GM12878 (cell line): Measurements from ENCODE around the gene FADS1. TPM values are rescaled to one million over a fixed set of nuclear protein-coding genes. Genes with fewer than 3 reads are reported as not detected.

Experiments
- ATAC-seq: fragments of 200-7000 bp; cut with Tn5 transposase; 3 replicates; pipeline ENCODE4 v1.9.1; 2020; ENCODE audit warnings: mild to moderate bottlenecking, moderate library complexity
- BruUV-seq: library from RNA; stranded (reverse); fragments of 400-500 nt; replicated peaks from 2 replicates; lab custom pipeline; 2021; lab: Mats Ljungman, UMichigan
- CTCF ChIA-PET: fragments of 300-600 bp; sonication (Branson Sonifier 250); formaldehyde crosslinking; extraction: SDS; loops from one replicate; lab custom pipeline; 2021; ENCODE audit warnings: inconsistent platforms; lab: Yijun Ruan, JAX
- POLR2A ChIA-PET: fragments of 350-600 bp; formaldehyde crosslinking; extraction: SDS; loops from one replicate; lab custom pipeline; 2021; ENCODE audit warnings: inconsistent platforms; lab: Charles Lee
- RAD21 ChIA-PET: fragments of 300-600 bp; sonication (Branson Sonifier 250); formaldehyde crosslinking; loops from one replicate; lab custom pipeline; 2023; ENCODE audit warnings: antibody characterized with exemption; ENCODE audit not compliant: unreplicated experiment; lab: Charles Lee
- SMC1A ChIA-PET: fragments of 300-600 bp; sonication (Branson Sonifier 250); formaldehyde crosslinking; loops from one replicate; lab custom pipeline; 2023; ENCODE audit not compliant: unreplicated experiment, uncharacterized antibody; lab: Charles Lee
- DNase-seq: peaks from one replicate; pipeline ENCODE4 v3.0.0-alpha.2; 2011; ENCODE audit warnings: low read depth, low spot score
- FAIRE-seq: peaks from 3 replicates; lab custom pipeline; 2011; peaks lifted over from hg19 to GRCh38; lab: Jason Lieb, UNC
- H2AFZ ChIP-seq: 2 replicates; pipeline ENCODE4 v1.6.0; 2011; ENCODE audit warnings: low read depth, low read length, control low read depth; ENCODE audit not compliant: control insufficient read depth
- H3K27ac ChIP-seq: 2 replicates; pipeline ENCODE4 v1.5.1; 2011; ENCODE audit warnings: control low read depth; ENCODE audit not compliant: control insufficient read depth, insufficient read depth
- H3K27me3 ChIP-seq, 2 experiments: replicated peaks in 1 of 2; 2 replicates each; pipeline versions ENCODE4 v1.6.0 to v1.6.1; 2011; ENCODE audit warnings: low read length in 1 of 2; ENCODE audit not compliant: control insufficient read depth in 2 of 2, insufficient read depth in 2 of 2
- H3K36me3 ChIP-seq, 2 experiments: 2 replicates each; pipeline ENCODE4 v1.5.1; 2011; ENCODE audit warnings: low read length in 1 of 2; ENCODE audit not compliant: control insufficient read depth in 2 of 2, insufficient read depth in 2 of 2
- H3K4me1 ChIP-seq: 2 replicates; pipeline ENCODE4 v1.6.1; 2011; ENCODE audit warnings: mild to moderate bottlenecking, low read length, moderate library complexity, mixed read lengths; ENCODE audit not compliant: control insufficient read depth, insufficient read depth
- H3K4me2 ChIP-seq: 2 replicates; pipeline ENCODE4 v1.6.0; 2011; ENCODE audit warnings: control low read depth; ENCODE audit not compliant: control insufficient read depth, insufficient read depth
- H3K4me3 ChIP-seq: fragments of 200-600 bp; sonication (generic); 2 replicates; pipeline ENCODE4 v1.5.1; 2016
- H3K79me2 ChIP-seq: 2 replicates; pipeline ENCODE4 v1.6.0; 2011; ENCODE audit warnings: low read length; ENCODE audit not compliant: control insufficient read depth, insufficient read depth
- H3K9ac ChIP-seq: 2 replicates; pipeline ENCODE4 v1.8.0; 2011; ENCODE audit warnings: low read length, control low read depth, mixed read lengths; ENCODE audit not compliant: control insufficient read depth, insufficient read depth
- H3K9me3 ChIP-seq: replicated peaks from 3 replicates; pipeline ENCODE4 v1.5.1; 2011; ENCODE audit warnings: mild to moderate bottlenecking, low read length; ENCODE audit not compliant: control insufficient read depth, insufficient read depth
- H4K20me1 ChIP-seq: 2 replicates; pipeline ENCODE4 v1.6.0; 2011; ENCODE audit not compliant: control insufficient read depth, insufficient read depth
- EED ChIP-seq: sonication (generic); IDR thresholded peaks from 2 replicates; pipeline ENCODE4 v1.6.1; 2016; ENCODE audit warnings: antibody characterized with exemption, low read depth
- KDM1A ChIP-seq: fragments of 200-600 bp; sonication (generic); IDR thresholded peaks from 2 replicates; pipeline ENCODE4 v1.6.1; 2016; ENCODE audit warnings: borderline replicate concordance
- MTA2 ChIP-seq: fragments of 450-650 bp; IDR thresholded peaks from 2 replicates; pipeline ENCODE4 v1.6.1; 2016; ENCODE audit warnings: low read depth, mild to moderate bottlenecking, moderate library complexity
- MTA3 ChIP-seq: IDR thresholded peaks from 2 replicates; pipeline ENCODE4 v1.6.1; 2012; ENCODE audit warnings: low read length, inconsistent platforms, borderline replicate concordance
- RAD21 ChIP-seq: IDR thresholded peaks from 2 replicates; pipeline ENCODE4 v1.6.1; 2011; ENCODE audit warnings: mild to moderate bottlenecking, low read depth, low read length, moderate library complexity; ENCODE audit not compliant: insufficient read depth
- SMARCA5 ChIP-seq: fragments of 450-650 bp; IDR thresholded peaks from 2 replicates; pipeline ENCODE4 v1.6.1; 2017; ENCODE audit warnings: mild to moderate bottlenecking
- SPI1 ChIP-seq: IDR thresholded peaks from 2 replicates; pipeline ENCODE4 v1.6.1; 2011; ENCODE audit warnings: low read depth, mild to moderate bottlenecking, low read length, moderate library complexity, borderline replicate concordance; ENCODE audit not compliant: insufficient read depth
- TARDBP ChIP-seq: IDR thresholded peaks from 2 replicates; pipeline ENCODE4 v1.6.1; 2016; ENCODE audit warnings: borderline replicate concordance
- TCF7 ChIP-seq: IDR thresholded peaks from 2 replicates; pipeline ENCODE4 v1.6.1; 2014; ENCODE audit warnings: antibody characterized with exemption, borderline replicate concordance
- USF1 ChIP-seq: IDR thresholded peaks from 2 replicates; pipeline ENCODE4 v1.6.1; 2011; ENCODE audit warnings: borderline replicate concordance, low read depth, mild to moderate bottlenecking, moderate library complexity, mixed read lengths, low read length; ENCODE audit not compliant: insufficient read depth; ENCODE audit errors: extremely low read length
- ZBTB33 ChIP-seq: fragments of 450-650 bp; IDR thresholded peaks from 2 replicates; pipeline ENCODE4 v1.6.1; 2017; ENCODE audit warnings: mild to moderate bottlenecking
- ZBTB4 ChIP-seq: fragments of 450-650 bp; formaldehyde crosslinking; IDR thresholded peaks from 2 replicates; pipeline ENCODE4 v1.4.0; 2022; ENCODE audit warnings: mild to moderate bottlenecking, moderate library complexity
- ZNF687 ChIP-seq: fragments of 450-650 bp; IDR thresholded peaks from 2 replicates; pipeline ENCODE4 v1.6.1; 2017; ENCODE audit warnings: mild to moderate bottlenecking, moderate library complexity
- WGBS: methylation state at CpG from one replicate; pipeline ENCODE4 v1.1.6; 2016; ENCODE audit warnings: low lambda C conversion rate; ENCODE audit not compliant: insufficient replicate concordance, insufficient coverage; ENCODE audit errors: missing lambda C conversion rate; 5-methylcytosine and 5-hydroxymethylcytosine counted together
- in situ Hi-C: fragments of 300-500 bp; cut with MboI; formaldehyde crosslinking; loops from 9 replicates; pipeline ENCODE4 v1.14.3; 2018; ENCODE audit warnings: mixed read lengths
- intact Hi-C: fragments of 100-400 bp; cut with micrococcal nuclease; formaldehyde crosslinking; loops from one replicate; pipeline ENCODE4 v1.14.2; 2022; ENCODE audit not compliant: unreplicated experiment
- polyA plus RNA-seq, 11 experiments: library from polyadenylated mRNA; depleted of rRNA in 4 of 11; unstranded in 6 of 11; stranded (reverse) in 5 of 11; fragments of >200 nt; fragmentation: Nextera tagmentation in 4 of 11; fragmentation: Illumina TruSeq in 1 of 11; extraction: Ambion mirVana in 4 of 11; extraction: Trizol in 1 of 11; gene quantifications; 1 replicate in 1 of 11; 2 replicates in 10 of 11; pipeline versions ENCODE4 v1.2.1 to v1.2.3, GENCODE V29; 2011 to 2016; ENCODE audit warnings: inconsistent platforms in 2 of 11, missing spikeins in 2 of 11, low read depth in 1 of 11
- total RNA-seq, 4 experiments: library from RNA; depleted of rRNA in 3 of 4; stranded (reverse); fragments of >200 nt in 3 of 4; fragmentation: Illumina TruSeq in 1 of 4; extraction: Trizol in 1 of 4; gene quantifications; 2 replicates each; pipeline versions ENCODE4 v1.2.1 to v1.2.3, GENCODE V29; 2013 to 2021

FADS1 gene
- total and polyA plus RNA-seq, 10 of the 15 experiments (the other 5 are each of a cell fraction or from before 2014, with no cell fraction given) = 8.8 to 73.9 (median 39.0) TPM

- peaks cover 27% of the 10 kb centered on the region for H3K79me2 ChIP-seq
- no TSS peak for BruUV-seq
- no peak overlapping the region for H2AFZ ChIP-seq
- no peak overlapping the region for H3K9ac ChIP-seq
- DNase-seq (no peak), ATAC-seq (no peak), FAIRE-seq (no peak)
- no peaks in the 10 kb centered on the region for H3K27me3 ChIP-seq
- in situ Hi-C loops (no loop called here), intact Hi-C loops (no loop called here)
- whole genome bisulfite sequencing = 98% methylated on average over 2 of the region's 2 CpGs
- RAD21 ChIA-PET = no interaction called here
- SMC1A ChIA-PET = interaction anchor here (2.3 kb wide), 1 partner anchor 9 kb away, joined by 7 read pairs; no protein-coding TSS in a partner anchor
- POLR2A ChIA-PET = interaction anchor here (1.5 kb wide), 1 partner anchor 12 kb away, joined by 5 read pairs; the partner anchor contains the start of gene FADS2
- no peaks in the 10 kb centered on the region for H4K20me1 ChIP-seq
- H3K4me3 ChIP-seq = no peak overlapping the region
- H3K27ac ChIP-seq = no peak overlapping the region
- CTCF ChIA-PET = interaction anchor here (1.1 kb wide), 1 partner anchor 41 kb away, joined by 3 read pairs; no protein-coding TSS in a partner anchor
- H3K4me1 ChIP-seq = peaks cover 9% of the 10 kb centered on the region; the same call in 1 of the 2 replicates
- H3K4me2 ChIP-seq = no peak overlapping the region
- H3K36me3 ChIP-seq = peaks cover 29 to 37% of the 10 kb centered on the region in 2 experiments
- no peaks in the 10 kb centered on the region for H3K9me3 ChIP-seq
- TF ChIP-seq ZNF687 (no peak), EED (no peak), USF1 (no peak), SMARCA5 (no peak), RAD21 (no peak), TCF7 (no peak), MTA2 (no peak), TARDBP (no peak), MTA3 (no peak), ZBTB4 (CRISPR knock-in tag) (no peak), KDM1A (no peak), SPI1 (no peak), ZBTB33 (no peak)
Measured at GRCh38 chr11:61839742-61840141, 22.9 kb upstream of the FADS1 start.
